Left renal pelvis (tissue), 4 donors: Measurements from ENCODE around the gene CDC42SE2. TPM values are rescaled to one million over a fixed set of nuclear protein-coding genes. Genes with fewer than 3 reads are reported as not detected.
"Not testable (repeated sequence)": the region's sequence is repeated elsewhere in the genome, so short reads cannot be mapped to it uniquely, and the experiment has no call there.

Experiments used
- DNase-seq, 4 donors: peaks; one replicate each; pipeline ENCODE4 v3.0.0-alpha.2; 2013; ENCODE audit warnings: low read depth in 4 of 4, low spot score in 3 of 4
- polyA plus RNA-seq, 4 donors: library from polyadenylated mRNA; unstranded; fragments of 120-200 nt; gene quantifications; one replicate each; pipeline ENCODE4 v1.2.1, GENCODE V29; 2013; ENCODE audit not compliant: insufficient read length in 4 of 4

Gene CDC42SE2
- polyA plus RNA-seq, 4 donors = 33.1 to 61.2 (median 51.1) TPM

DNA sequence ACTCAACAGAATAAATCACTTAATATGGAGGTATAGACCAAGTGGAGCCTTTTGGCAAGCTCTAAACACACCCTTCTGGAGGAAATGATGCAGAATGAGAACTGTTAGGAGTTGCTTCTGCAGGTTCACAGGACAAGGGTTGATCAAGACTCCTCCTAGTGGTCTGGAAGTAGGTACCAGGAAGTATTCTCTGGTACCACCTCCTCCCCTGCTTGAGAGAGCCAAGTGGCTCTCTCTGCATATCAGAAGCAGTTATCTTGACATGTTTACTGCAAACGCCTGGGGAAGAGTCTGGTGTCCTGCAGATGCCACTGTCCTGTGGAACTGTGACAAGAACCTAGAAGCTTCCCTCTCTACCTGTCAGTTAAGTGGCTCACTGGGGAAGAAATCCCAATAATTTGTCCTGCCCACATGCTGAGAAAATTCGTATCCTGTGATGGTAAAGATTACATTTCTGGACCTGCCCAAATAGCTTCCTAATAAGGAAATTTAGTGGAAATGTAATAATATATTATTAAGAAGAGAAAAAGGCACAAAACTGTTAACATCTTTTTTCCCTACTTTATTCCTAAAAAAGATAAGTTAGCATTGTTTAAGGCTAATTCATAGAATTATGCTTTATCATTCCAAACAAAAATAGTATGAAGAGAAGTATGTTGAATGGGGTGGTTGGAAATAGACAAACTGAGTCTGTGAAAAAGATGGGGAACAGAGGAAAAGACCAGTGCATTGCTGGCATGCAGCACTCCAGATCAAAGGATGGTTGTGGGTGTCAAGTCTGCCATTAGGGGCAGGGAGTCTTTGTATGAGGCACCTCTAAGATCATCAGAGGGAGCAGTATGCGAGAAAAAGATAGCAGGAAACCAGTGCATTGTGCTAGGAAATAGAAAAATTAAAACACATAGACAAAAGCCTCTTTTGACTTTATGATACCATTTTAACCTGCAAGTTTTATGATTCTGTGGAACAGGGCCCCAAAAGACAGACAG, 118.8 kb downstream of the CDC42SE2 start:
- DNase-seq = no peak

DNA sequence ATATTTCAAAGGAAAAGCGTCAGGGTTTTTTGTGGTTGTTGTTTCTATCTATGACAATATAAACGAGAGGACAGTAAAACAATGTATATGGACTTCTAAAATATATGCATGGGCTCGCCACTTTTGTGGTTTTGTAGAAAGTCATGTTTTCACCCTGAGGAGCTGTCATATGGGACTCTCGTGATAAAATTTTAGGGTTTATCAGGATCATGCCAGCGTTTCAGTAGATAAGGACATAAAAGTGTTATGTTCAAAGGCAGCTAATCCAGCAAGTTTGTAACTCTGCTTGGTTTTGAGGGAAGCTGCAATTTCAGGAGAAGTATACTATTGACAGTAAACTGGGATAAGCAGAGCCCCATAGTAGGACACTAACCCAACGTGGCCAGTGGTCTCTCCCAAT, 120.3 kb downstream of the CDC42SE2 start:
- no peak for DNase-seq

DNA sequence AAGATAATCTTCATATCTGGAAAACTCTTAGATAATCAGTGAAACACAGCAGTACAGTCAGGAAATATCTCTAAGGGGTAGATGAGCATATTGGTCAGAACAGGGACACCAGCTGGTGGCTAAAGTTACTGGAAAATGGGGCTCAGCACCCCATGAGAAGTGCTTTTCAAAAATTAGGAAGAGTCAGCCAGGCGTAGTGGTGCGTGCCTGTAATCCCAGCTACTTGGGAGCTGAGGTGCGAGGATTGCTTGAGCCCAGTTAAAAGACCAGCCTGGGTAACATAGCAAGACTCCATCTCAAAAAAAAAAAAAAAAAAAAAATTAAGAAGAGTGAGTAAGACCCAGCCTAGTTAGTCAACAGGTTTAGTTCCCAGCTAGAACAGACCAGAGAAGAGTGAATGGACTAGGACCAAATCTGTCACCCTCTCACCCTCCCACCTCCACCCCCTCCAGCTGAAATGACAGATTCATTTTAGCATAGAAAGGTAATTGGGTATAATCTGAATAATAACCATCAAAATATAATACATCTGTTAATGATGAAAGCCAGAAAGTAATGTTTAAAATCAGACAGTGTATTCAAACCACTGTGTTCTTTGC, 120.9 kb downstream of the CDC42SE2 start:
- no peak for DNase-seq

- DNase-seq = no peak
Observed at GRCh38 chr5:131386124-131386523, 122.3 kb downstream of the CDC42SE2 start.

DNA sequence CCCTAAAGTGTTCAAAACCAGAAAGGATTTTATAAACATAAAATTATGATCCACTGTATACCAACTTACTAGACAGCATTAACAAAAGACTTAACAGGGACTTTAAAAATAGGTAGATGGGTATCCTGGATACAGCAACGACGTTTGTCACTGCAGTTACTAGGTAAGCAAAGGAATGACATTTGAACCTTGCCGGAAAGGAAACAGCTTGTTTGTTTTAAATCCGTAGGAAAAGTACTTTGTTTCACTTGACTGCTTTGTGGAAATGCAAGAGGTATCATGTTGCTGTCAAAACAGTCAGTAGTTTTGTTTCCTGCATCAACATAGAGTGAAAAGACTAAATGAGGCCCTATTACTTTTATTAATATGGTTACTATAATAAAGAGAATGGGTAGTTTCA, 122.9 kb downstream of the CDC42SE2 start:
- peak; percentile 56 to 73 (median 61) for DNase-seq

DNA sequence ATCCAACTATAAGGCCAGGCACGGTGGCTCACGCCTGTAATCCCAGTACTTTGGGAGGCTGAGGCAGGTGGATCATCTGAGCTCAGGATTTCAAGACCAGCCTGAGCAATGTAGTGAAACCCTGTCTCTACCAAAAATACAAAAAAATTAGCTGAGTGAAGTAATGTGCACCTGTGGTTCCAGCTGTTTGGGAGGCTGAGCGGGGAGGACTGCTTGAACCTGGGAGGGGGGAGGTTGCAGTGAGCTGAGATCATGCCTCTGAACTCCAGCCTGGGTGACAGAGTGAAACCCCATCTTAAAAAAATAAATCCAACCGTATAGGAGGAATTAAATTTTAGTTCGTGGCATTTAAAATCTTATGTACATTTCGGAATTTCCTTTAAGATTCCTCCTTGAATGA, 123.4 kb downstream of the CDC42SE2 start:
- DNase-seq = no peak

DNA sequence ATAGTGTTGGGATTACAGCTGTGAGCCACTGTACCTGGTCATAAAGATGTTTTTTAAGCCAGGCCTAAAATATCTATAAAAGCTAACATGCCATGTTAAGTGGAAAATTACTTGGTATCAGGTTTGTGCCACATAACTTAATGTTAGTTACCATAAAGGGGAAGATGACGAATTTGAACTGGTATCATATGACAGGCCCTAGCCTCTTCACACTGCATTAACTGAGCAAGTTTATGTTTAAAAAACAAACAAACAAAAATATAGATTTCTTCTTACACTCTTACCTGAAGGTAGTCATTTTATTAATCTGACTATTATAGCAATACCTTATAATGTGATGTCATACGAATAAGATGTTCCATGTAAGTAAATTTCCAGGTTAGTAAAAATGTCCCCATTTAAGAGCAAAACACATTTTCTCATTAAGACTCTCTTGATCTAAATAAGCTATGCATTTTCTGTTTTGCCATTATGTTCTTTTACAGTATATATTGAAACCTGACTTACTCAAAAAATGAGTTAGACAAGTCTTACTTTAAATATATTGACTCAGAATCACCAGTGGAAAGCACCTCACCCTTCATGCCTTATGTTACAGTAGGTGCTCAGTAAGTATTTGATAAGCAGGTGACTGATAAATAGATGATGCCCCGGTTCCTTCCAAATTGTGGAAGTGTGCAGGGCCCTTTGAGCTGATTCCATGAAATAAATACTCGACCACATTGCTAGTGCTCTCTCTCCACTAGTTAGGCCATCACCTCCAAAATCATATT, 125.4 kb downstream of the CDC42SE2 start:
- no peak for DNase-seq

DNA sequence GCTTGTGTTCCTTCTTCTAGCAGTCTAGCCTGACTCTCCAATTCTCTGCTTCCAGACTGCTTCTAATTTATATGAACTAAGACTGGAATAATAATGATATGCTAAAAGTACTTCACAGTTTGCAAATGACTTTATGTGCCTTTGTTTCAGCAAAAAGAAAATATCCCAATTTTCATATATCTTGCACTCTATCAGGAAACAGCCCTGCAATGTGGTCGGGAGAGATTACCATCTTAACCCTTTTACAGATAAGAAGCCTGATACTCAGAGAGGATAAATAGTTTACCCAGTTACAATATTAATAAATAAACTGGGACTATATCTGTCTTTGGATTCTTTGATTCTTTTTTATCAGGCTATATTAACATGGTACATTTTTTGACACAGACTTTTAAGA, 126.0 kb downstream of the CDC42SE2 start:
- no peak for DNase-seq

DNA sequence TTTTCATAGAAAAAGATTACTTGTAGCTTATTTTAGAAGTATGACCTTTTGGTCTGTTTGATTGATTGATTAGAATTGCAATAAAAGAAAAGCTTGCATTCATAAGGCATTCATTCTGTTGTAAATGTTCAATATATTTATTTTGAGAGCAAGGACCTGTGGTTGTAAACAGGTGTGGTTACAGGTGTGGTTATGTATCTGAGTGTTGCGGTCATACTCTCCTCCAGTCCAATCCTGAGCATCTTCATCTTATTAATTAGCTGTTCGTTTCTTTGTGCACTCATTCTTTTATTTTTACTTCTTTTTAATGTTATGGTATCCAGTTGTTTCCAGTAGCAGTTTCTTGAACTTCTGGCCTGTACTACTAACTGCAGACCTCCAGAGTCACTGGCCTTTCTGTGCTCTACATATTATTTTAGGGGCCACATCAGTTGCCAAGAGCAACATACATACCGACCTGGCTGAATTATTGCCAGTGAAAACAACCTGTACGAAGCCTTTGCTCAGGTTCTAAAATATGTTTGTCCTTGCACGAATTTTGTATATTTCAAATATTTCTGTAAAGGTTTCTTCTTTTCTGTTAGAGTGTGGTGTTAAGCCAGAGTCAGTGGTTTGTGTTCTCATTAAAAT, 128.7 kb downstream of the CDC42SE2 start:
- DNase-seq = no peak

DNA sequence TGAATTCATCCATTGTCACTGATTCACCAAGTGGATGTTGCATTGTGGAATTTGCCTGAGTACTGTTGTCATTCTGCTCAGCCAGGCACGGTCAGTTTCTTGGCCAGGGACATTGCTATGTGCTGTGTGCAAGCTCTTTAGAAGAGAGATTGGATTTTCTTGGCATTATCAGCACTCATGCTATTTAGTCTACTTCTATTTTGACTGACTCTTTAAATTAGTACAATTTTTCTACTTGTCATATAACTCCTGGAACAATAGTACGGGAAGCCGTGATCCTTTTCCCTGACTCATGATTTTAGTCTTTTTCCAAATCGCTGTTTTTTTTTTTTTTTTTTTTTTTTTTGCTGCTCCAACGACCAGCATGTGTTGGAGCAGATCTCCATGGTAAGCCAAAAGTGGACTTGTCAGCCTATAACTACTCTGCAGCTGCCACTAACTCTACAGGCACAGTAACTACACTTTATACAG, 129.7 kb downstream of the CDC42SE2 start:
- DNase-seq = no peak

DNA sequence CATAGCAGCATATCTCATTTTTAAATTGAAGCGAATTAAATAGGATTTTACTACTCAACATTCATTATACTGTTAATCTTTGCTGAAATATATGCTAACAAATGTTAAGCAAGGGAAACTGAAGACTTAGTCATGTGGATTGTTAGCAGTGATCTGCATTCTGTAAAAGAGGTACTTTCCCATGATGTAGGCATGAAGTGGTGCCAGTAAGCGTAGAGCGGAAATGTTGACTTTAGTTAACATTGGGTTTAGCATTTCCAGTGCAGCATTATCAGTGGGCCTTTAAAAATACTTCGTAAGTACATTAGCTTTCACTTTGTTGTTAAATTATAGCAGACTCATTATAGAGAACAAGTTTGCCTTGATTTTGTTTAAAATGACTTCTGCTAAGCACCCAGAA, 130.3 kb downstream of the CDC42SE2 start:
- DNase-seq = no peak

DNA sequence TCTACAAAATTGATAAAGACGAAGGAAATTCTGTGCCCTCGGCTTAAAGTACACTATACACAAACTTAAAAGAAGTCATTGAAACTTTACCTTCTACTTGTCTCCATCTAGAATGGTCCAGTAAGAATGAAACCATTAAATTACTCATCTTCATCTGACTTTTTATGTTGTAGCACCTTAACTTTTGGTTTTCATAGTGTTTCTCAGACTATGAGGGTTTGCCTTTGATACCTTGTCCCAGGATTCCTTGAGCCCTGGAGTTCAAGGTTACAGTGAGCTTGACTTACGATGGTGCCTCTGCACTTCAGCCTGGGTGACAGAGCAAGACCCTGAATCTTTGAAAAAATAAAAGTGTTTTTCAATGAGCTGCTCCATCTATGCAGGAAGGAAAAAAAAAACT, 132.2 kb downstream of the CDC42SE2 start:
- DNase-seq = no peak

DNA sequence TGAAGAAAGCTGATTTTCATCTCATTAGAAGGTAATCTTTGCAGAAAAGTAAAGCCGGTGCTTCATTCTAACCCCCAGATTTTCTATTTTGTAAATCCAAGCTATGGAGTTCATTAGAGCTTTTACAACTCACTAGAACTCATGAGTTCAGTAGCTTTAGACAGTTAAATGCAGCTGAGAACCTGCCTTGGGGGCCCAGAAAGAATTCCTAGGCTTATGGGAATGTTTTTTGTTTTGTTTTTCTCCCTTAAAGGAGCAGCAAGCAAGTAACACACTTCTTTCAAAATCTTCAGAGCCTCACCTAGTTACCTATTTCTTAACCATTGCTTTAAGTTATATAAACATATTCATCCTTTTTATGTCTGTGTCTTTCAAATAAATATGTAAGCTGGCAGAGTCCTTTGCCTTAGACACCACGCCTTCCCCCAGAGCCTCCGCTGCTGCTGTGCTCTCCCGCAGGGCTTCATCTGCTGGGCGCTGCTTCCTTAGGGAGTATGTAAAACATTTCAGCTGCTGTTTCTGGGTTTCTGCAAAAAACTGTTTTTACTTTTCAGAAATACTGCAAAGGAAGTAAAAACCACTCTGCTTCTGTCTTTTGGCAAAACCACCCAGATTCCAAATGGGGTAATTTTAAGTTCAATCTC, 132.9 kb downstream of the CDC42SE2 start:
- no peak for DNase-seq

- DNase-seq = not testable (repeated sequence)
Observed at GRCh38 chr5:131399007-131399406, 135.2 kb downstream of the CDC42SE2 start.

GRCh38 chr5:131400585-131400984, 136.7 kb downstream of the CDC42SE2 start:
- DNase-seq = no peak

DNA sequence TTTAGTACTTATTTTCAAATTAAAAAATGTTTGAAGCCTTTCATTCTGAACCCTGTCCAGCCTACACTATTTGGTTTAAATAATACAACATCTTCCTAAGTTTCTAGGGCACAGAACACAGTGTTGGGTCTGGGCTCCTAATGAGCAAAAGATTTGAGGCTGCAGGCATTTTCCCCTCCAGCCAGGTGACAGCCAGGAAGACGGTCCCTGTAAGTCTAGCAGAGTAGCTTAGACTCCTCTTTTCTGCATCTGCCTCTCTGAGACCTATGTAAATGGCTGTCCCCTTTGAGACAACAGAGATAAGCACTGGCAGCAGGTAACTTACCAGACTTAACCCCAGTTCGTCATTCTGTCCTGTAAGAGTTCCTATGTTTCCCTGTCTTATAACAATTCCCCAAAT, 141.8 kb downstream of the CDC42SE2 start:
- no peak for DNase-seq

GRCh38 chr5:131406076-131406475, 142.2 kb downstream of the CDC42SE2 start:
- DNase-seq = no peak

DNA sequence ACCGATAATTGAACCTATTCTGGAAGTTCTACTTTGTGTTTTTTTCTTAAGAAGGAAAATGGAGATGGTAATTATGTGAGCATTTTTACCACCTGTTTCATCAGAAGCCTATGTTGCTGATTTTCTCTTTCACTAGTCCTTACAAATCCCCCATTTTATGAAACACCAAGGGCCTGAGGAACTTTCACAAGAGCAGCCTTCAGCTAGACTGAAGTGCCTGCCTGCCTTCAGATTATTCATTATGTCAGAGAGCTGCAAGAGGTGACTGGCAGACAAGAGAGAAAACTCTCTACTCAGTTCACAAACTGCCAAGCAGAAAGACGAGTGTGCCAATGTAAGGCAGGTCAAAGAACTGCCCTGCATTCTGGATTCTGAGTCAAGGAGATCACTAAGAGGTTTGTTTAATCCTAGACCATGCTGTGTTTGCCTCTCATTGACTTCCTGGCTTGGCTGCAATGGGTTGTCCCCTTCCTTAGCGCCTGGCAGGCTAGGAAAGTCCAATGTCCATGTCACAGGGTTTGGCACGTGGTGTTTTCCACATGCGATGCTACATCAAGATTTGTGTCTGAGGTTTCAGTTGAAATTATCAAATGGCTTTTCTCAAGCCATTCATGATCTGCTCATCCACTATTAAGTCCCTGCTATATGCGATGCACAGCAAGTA, 143.3 kb downstream of the CDC42SE2 start:
- no peak for DNase-seq
